ENCODE data around the gene CLCNKB. TPM values are rescaled to one million over a fixed set of nuclear protein-coding genes. Genes with fewer than 3 reads are reported as not detected.

Gene CLCNKB
- total and polyA plus RNA-seq, 2 of the 13 experiments (the other 11 are each of a cell fraction or from before 2014, with no cell fraction given): 0.04 TPM; not detected in 1

GRCh38 chr1:16078925-16079656, 35.5 kb downstream of the CLCNKB start (continued):
- no peak for TF ChIP-seq KLF15 (CRISPR knock-in tag; IDR thresholded peaks at IDR 0.05; ENCODE audit: borderline replicate concordance)
- TF ChIP-seq HMG20B (CRISPR knock-in tag; conservative IDR thresholded peaks at IDR 0.05): no peak
- TF ChIP-seq JUND (CRISPR knock-in tag; IDR thresholded peaks at IDR 0.05): no peak
- TF ChIP-seq SUZ12 (IDR thresholded peaks at IDR 0.05; ENCODE audit: low read depth, low read length): no peak
- TF ChIP-seq, protein P1, sequence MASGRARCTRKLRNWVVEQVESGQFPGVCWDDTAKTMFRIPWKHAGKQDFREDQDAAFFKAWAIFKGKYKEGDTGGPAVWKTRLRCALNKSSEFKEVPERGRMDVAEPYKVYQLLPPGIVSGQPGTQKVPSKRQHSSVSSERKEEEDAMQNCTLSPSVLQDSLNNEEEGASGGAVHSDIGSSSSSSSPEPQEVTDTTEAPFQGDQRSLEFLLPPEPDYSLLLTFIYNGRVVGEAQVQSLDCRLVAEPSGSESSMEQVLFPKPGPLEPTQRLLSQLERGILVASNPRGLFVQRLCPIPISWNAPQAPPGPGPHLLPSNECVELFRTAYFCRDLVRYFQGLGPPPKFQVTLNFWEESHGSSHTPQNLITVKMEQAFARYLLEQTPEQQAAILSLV (CRISPR knock-in tag; IDR thresholded peaks at IDR 0.05; ENCODE audit: borderline replicate concordance): no peak
- no peak for TF ChIP-seq ZNF207 (IDR thresholded peaks at IDR 0.05; ENCODE audit: borderline replicate concordance)
- TF ChIP-seq ZNF143 (CRISPR knock-in tag; IDR thresholded peaks at IDR 0.05): no peak
- TF ChIP-seq ZNF75D (CRISPR knock-in tag; IDR thresholded peaks at IDR 0.05; ENCODE audit: borderline replicate concordance): no peak
- TF ChIP-seq AGO1 (IDR thresholded peaks at IDR 0.05; ENCODE audit: low read depth, low read length, poor library complexity, severe bottlenecking): no peak
- TF ChIP-seq ZNF691 (CRISPR knock-in tag; IDR thresholded peaks at IDR 0.05; ENCODE audit: borderline replicate concordance, low read depth): no peak
- no peak for TF ChIP-seq FOXA1 (IDR thresholded peaks at IDR 0.05)
- TF ChIP-seq FOXA1 (CRISPR knock-in tag; IDR thresholded peaks at IDR 0.05): 0 out of 2 replicates have a peak, but pooled peaks have one; percentile 7
- no peak for TF ChIP-seq SMARCC2 (IDR thresholded peaks at IDR 0.05)
- no peak for TF ChIP-seq ZMYM2 (CRISPR knock-in tag; IDR thresholded peaks at IDR 0.05)
- TF ChIP-seq KDM3A (CRISPR knock-in tag; IDR thresholded peaks at IDR 0.05; ENCODE audit: low read depth): peak; percentile 22; the same call in 1 of the 2 replicates
- TF ChIP-seq, protein P2, sequence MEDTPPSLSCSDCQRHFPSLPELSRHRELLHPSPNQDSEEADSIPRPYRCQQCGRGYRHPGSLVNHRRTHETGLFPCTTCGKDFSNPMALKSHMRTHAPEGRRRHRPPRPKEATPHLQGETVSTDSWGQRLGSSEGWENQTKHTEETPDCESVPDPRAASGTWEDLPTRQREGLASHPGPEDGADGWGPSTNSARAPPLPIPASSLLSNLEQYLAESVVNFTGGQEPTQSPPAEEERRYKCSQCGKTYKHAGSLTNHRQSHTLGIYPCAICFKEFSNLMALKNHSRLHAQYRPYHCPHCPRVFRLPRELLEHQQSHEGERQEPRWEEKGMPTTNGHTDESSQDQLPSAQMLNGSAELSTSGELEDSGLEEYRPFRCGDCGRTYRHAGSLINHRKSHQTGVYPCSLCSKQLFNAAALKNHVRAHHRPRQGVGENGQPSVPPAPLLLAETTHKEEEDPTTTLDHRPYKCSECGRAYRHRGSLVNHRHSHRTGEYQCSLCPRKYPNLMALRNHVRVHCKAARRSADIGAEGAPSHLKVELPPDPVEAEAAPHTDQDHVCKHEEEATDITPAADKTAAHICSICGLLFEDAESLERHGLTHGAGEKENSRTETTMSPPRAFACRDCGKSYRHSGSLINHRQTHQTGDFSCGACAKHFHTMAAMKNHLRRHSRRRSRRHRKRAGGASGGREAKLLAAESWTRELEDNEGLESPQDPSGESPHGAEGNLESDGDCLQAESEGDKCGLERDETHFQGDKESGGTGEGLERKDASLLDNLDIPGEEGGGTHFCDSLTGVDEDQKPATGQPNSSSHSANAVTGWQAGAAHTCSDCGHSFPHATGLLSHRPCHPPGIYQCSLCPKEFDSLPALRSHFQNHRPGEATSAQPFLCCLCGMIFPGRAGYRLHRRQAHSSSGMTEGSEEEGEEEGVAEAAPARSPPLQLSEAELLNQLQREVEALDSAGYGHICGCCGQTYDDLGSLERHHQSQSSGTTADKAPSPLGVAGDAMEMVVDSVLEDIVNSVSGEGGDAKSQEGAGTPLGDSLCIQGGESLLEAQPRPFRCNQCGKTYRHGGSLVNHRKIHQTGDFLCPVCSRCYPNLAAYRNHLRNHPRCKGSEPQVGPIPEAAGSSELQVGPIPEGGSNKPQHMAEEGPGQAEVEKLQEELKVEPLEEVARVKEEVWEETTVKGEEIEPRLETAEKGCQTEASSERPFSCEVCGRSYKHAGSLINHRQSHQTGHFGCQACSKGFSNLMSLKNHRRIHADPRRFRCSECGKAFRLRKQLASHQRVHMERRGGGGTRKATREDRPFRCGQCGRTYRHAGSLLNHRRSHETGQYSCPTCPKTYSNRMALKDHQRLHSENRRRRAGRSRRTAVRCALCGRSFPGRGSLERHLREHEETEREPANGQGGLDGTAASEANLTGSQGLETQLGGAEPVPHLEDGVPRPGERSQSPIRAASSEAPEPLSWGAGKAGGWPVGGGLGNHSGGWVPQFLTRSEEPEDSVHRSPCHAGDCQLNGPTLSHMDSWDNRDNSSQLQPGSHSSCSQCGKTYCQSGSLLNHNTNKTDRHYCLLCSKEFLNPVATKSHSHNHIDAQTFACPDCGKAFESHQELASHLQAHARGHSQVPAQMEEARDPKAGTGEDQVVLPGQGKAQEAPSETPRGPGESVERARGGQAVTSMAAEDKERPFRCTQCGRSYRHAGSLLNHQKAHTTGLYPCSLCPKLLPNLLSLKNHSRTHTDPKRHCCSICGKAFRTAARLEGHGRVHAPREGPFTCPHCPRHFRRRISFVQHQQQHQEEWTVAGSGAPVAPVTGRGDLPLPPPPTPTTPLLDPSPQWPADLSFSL (CRISPR knock-in tag; IDR thresholded peaks at IDR 0.05): no peak
- TF ChIP-seq ZFYVE20 (CRISPR knock-in tag; IDR thresholded peaks at IDR 0.05; ENCODE audit: borderline replicate concordance, low read depth): no peak
- no peak for TF ChIP-seq MNT (IDR thresholded peaks at IDR 0.05)
- TF ChIP-seq, protein P3, sequence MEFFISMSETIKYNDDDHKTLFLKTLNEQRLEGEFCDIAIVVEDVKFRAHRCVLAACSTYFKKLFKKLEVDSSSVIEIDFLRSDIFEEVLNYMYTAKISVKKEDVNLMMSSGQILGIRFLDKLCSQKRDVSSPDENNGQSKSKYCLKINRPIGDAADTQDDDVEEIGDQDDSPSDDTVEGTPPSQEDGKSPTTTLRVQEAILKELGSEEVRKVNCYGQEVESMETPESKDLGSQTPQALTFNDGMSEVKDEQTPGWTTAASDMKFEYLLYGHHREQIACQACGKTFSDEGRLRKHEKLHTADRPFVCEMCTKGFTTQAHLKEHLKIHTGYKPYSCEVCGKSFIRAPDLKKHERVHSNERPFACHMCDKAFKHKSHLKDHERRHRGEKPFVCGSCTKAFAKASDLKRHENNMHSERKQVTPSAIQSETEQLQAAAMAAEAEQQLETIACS (CRISPR knock-in tag; IDR thresholded peaks at IDR 0.05): no peak

All from HepG2 (cell line).